GM12878 (cell line): ENCODE data around the gene NSG2. TPM values are rescaled to one million over a fixed set of nuclear protein-coding genes. Genes with fewer than 3 reads are reported as not detected.

ENCODE experiments used
- ATAC-seq: fragments of 200-7000 bp; cut with Tn5 transposase; 3 replicates; pipeline ENCODE4 v1.9.1; 2020; ENCODE audit warnings: mild to moderate bottlenecking, moderate library complexity
- BruUV-seq: library from RNA; stranded (reverse); fragments of 400-500 nt; replicated peaks from 2 replicates; lab custom pipeline; 2021; lab: Mats Ljungman, UMichigan
- CTCF ChIA-PET: fragments of 300-600 bp; sonication (Branson Sonifier 250); formaldehyde crosslinking; extraction: SDS; loops from one replicate; lab custom pipeline; 2021; ENCODE audit warnings: inconsistent platforms; lab: Yijun Ruan, JAX
- POLR2A ChIA-PET: fragments of 350-600 bp; formaldehyde crosslinking; extraction: SDS; loops from one replicate; lab custom pipeline; 2021; ENCODE audit warnings: inconsistent platforms; lab: Charles Lee
- RAD21 ChIA-PET: fragments of 300-600 bp; sonication (Branson Sonifier 250); formaldehyde crosslinking; loops from one replicate; lab custom pipeline; 2023; ENCODE audit warnings: antibody characterized with exemption; ENCODE audit not compliant: unreplicated experiment; lab: Charles Lee
- SMC1A ChIA-PET: fragments of 300-600 bp; sonication (Branson Sonifier 250); formaldehyde crosslinking; loops from one replicate; lab custom pipeline; 2023; ENCODE audit not compliant: unreplicated experiment, uncharacterized antibody; lab: Charles Lee
- DNase-seq: peaks from one replicate; pipeline ENCODE4 v3.0.0-alpha.2; 2011; ENCODE audit warnings: low read depth, low spot score
- FAIRE-seq: peaks from 3 replicates; lab custom pipeline; 2011; peaks lifted over from hg19 to GRCh38; lab: Jason Lieb, UNC
- H2AFZ ChIP-seq: 2 replicates; pipeline ENCODE4 v1.6.0; 2011; ENCODE audit warnings: low read depth, low read length, control low read depth; ENCODE audit not compliant: control insufficient read depth
- H3K27ac ChIP-seq: 2 replicates; pipeline ENCODE4 v1.5.1; 2011; ENCODE audit warnings: control low read depth; ENCODE audit not compliant: control insufficient read depth, insufficient read depth
- H3K27me3 ChIP-seq, 2 experiments: replicated peaks in 1 of 2; 2 replicates each; pipeline versions ENCODE4 v1.6.0 to v1.6.1; 2011; ENCODE audit warnings: low read length in 1 of 2; ENCODE audit not compliant: control insufficient read depth in 2 of 2, insufficient read depth in 2 of 2
- H3K36me3 ChIP-seq, 2 experiments: 2 replicates each; pipeline ENCODE4 v1.5.1; 2011; ENCODE audit warnings: low read length in 1 of 2; ENCODE audit not compliant: control insufficient read depth in 2 of 2, insufficient read depth in 2 of 2
- H3K4me1 ChIP-seq: 2 replicates; pipeline ENCODE4 v1.6.1; 2011; ENCODE audit warnings: mild to moderate bottlenecking, low read length, moderate library complexity, mixed read lengths; ENCODE audit not compliant: control insufficient read depth, insufficient read depth
- H3K4me2 ChIP-seq: 2 replicates; pipeline ENCODE4 v1.6.0; 2011; ENCODE audit warnings: control low read depth; ENCODE audit not compliant: control insufficient read depth, insufficient read depth
- H3K4me3 ChIP-seq: fragments of 200-600 bp; sonication (generic); 2 replicates; pipeline ENCODE4 v1.5.1; 2016
- H3K79me2 ChIP-seq: 2 replicates; pipeline ENCODE4 v1.6.0; 2011; ENCODE audit warnings: low read length; ENCODE audit not compliant: control insufficient read depth, insufficient read depth
- H3K9ac ChIP-seq: 2 replicates; pipeline ENCODE4 v1.8.0; 2011; ENCODE audit warnings: low read length, control low read depth, mixed read lengths; ENCODE audit not compliant: control insufficient read depth, insufficient read depth
- H3K9me3 ChIP-seq: replicated peaks from 3 replicates; pipeline ENCODE4 v1.5.1; 2011; ENCODE audit warnings: mild to moderate bottlenecking, low read length; ENCODE audit not compliant: control insufficient read depth, insufficient read depth
- H4K20me1 ChIP-seq: 2 replicates; pipeline ENCODE4 v1.6.0; 2011; ENCODE audit not compliant: control insufficient read depth, insufficient read depth
- BRCA1 ChIP-seq: IDR thresholded peaks from 2 replicates; pipeline ENCODE4 v1.6.1; 2011; ENCODE audit warnings: low read depth, low read length, improper control_type of control experiment
- CREM ChIP-seq: IDR thresholded peaks from 2 replicates; pipeline ENCODE4 v1.6.1; 2014; ENCODE audit warnings: antibody characterized with exemption, low read depth
- ETV6 ChIP-seq, 2 experiments: fragments of 450-650 bp in 1 of 2; IDR thresholded peaks in 1 of 2; conservative IDR thresholded peaks in 1 of 2; 2 replicates each; pipeline ENCODE4 v1.6.1; 2014; ENCODE audit warnings: antibody characterized with exemption in 1 of 2, borderline replicate concordance in 1 of 2, low read depth in 1 of 2, mild to moderate bottlenecking in 1 of 2, moderate library complexity in 1 of 2
- EZH2 ChIP-seq: IDR thresholded peaks from 2 replicates; pipeline ENCODE4 v1.6.1; 2012; ENCODE audit warnings: low read depth, mild to moderate bottlenecking, control low read depth, inconsistent platforms, low read length, borderline replicate concordance; ENCODE audit not compliant: control insufficient read depth
- FOS ChIP-seq: IDR thresholded peaks from 3 replicates; pipeline ENCODE4 v1.6.1; 2011; ENCODE audit warnings: borderline replicate concordance; ENCODE audit not compliant: insufficient read length; ENCODE audit errors: extremely low read depth
- HCFC1 ChIP-seq: fragments of 150-350 bp; IDR thresholded peaks from 2 replicates; pipeline ENCODE4 v1.6.1; 2014; ENCODE audit warnings: low read length
- HDGF ChIP-seq: fragments of 450-650 bp; IDR thresholded peaks from 2 replicates; pipeline ENCODE4 v1.6.1; 2016; ENCODE audit warnings: antibody characterized with exemption
- MXI1 ChIP-seq: fragments of 150-350 bp; IDR thresholded peaks from 2 replicates; pipeline ENCODE4 v1.6.1; 2011; ENCODE audit warnings: low read depth, mild to moderate bottlenecking, inconsistent platforms, low read length, improper control_type of control experiment
- POLR2AphosphoS5 ChIP-seq: IDR thresholded peaks from 2 replicates; pipeline ENCODE4 v1.6.1; 2011; ENCODE audit warnings: mild to moderate bottlenecking, low read length, inconsistent platforms
- RELB ChIP-seq: fragments of 450-650 bp; IDR thresholded peaks from 2 replicates; pipeline ENCODE4 v1.6.1; 2017; ENCODE audit warnings: low read depth, mild to moderate bottlenecking, moderate library complexity
- USF1 ChIP-seq: IDR thresholded peaks from 2 replicates; pipeline ENCODE4 v1.6.1; 2011; ENCODE audit warnings: borderline replicate concordance, low read depth, mild to moderate bottlenecking, moderate library complexity, mixed read lengths, low read length; ENCODE audit not compliant: insufficient read depth; ENCODE audit errors: extremely low read length
- YBX1 ChIP-seq: fragments of 450-650 bp; IDR thresholded peaks from 2 replicates; pipeline ENCODE4 v1.6.1; 2016; ENCODE audit warnings: antibody characterized with exemption
- WGBS: methylation state at CpG from one replicate; pipeline ENCODE4 v1.1.6; 2016; ENCODE audit warnings: low lambda C conversion rate; ENCODE audit not compliant: insufficient replicate concordance, insufficient coverage; ENCODE audit errors: missing lambda C conversion rate; 5-methylcytosine and 5-hydroxymethylcytosine counted together
- in situ Hi-C: fragments of 300-500 bp; cut with MboI; formaldehyde crosslinking; loops from 9 replicates; pipeline ENCODE4 v1.14.3; 2018; ENCODE audit warnings: mixed read lengths
- intact Hi-C: fragments of 100-400 bp; cut with micrococcal nuclease; formaldehyde crosslinking; loops from one replicate; pipeline ENCODE4 v1.14.2; 2022; ENCODE audit not compliant: unreplicated experiment
- polyA plus RNA-seq, 11 experiments: library from polyadenylated mRNA; depleted of rRNA in 4 of 11; unstranded in 6 of 11; stranded (reverse) in 5 of 11; fragments of >200 nt; fragmentation: Nextera tagmentation in 4 of 11; fragmentation: Illumina TruSeq in 1 of 11; extraction: Ambion mirVana in 4 of 11; extraction: Trizol in 1 of 11; gene quantifications; 1 replicate in 1 of 11; 2 replicates in 10 of 11; pipeline versions ENCODE4 v1.2.1 to v1.2.3, GENCODE V29; 2011 to 2016; ENCODE audit warnings: inconsistent platforms in 2 of 11, missing spikeins in 2 of 11, low read depth in 1 of 11
- total RNA-seq, 4 experiments: library from RNA; depleted of rRNA in 3 of 4; stranded (reverse); fragments of >200 nt in 3 of 4; fragmentation: Illumina TruSeq in 1 of 4; extraction: Trizol in 1 of 4; gene quantifications; 2 replicates each; pipeline versions ENCODE4 v1.2.1 to v1.2.3, GENCODE V29; 2013 to 2021

NSG2 gene
- total and polyA plus RNA-seq, 10 of the 15 experiments (the other 5 are each of a cell fraction or from before 2014, with no cell fraction given) = 0.04 to 0.14 TPM; not detected in 8

- no peaks in the 10 kb centered on the region for H3K36me3 ChIP-seq
- no peaks in the 10 kb centered on the region; a peak in 1 of 4 replicates for H3K27me3 ChIP-seq
- POLR2A ChIA-PET = no interaction called here
- intact Hi-C loops (no loop called here), in situ Hi-C loops (no loop called here)
- ATAC-seq = no peak
- no peaks in the 10 kb centered on the region for H4K20me1 ChIP-seq
- H3K9ac ChIP-seq = no peak overlapping the region
- 24% methylated on average over 3 of the region's 3 CpGs for WGBS
- FAIRE-seq = no peak
- H3K4me1 ChIP-seq = no peaks in the 10 kb centered on the region
- H3K4me2 ChIP-seq = no peak overlapping the region
- no peaks in the 10 kb centered on the region; the same call in 2 of the 3 replicates for H3K9me3 ChIP-seq
- RAD21 ChIA-PET = no interaction called here
- no TSS peak for BruUV-seq
- no peak overlapping the region for H2AFZ ChIP-seq
- H3K4me3 ChIP-seq = no peak overlapping the region
- CTCF ChIA-PET = no interaction called here
- TF ChIP-seq CREM (no peak), MXI1 (no peak), USF1 (no peak), HCFC1 (no peak), POLR2AphosphoS5 (no peak), BRCA1 (no peak), ETV6 (conservative IDR thresholded peaks at IDR 0.05 in 1 of 2, IDR thresholded peaks at IDR 0.05 in 1 of 2; ENCODE audit: borderline replicate concordance in 1 of 2, low read depth in 1 of 2) (no peak), EZH2 (no peak), RELB (no peak), HDGF (no peak), YBX1 (no peak), FOS (no peak)
- SMC1A ChIA-PET = interaction anchor here (0.6 kb wide), 1 partner anchor 1354 kb away, joined by 3 read pairs; no protein-coding TSS in a partner anchor
- no peak for DNase-seq
- H3K27ac ChIP-seq = no peak overlapping the region
- no peaks in the 10 kb centered on the region for H3K79me2 ChIP-seq
Measured at GRCh38 chr5:174149426-174149825, 103.9 kb downstream of the NSG2 start.
